ENCODE results near the gene KMT2C.

The KMT2C gene

GRCh38 chr7:152105205-152105604 is 330.6 kb downstream of the KMT2C start:
- no peak for DNase-seq (ENCODE audit: low read depth)

- no peak for DNase-seq (ENCODE audit: low read depth)
Measured at GRCh38 chr7:152103691-152104090, 332.1 kb downstream of the KMT2C start.

- no peak for DNase-seq (ENCODE audit: low read depth)
Measured at GRCh38 chr7:152103066-152103465, 332.7 kb downstream of the KMT2C start.

GRCh38 chr7:152097330-152097729 is 338.5 kb downstream of the KMT2C start:
- DNase-seq (ENCODE audit: low read depth), result no peak

- DNase-seq (ENCODE audit: low read depth), result no peak
Measured at GRCh38 chr7:152095771-152096170, 340.0 kb downstream of the KMT2C start.

GRCh38 chr7:152093717-152094116 is 342.1 kb downstream of the KMT2C start:
- no peak for DNase-seq (ENCODE audit: low read depth)

GRCh38 chr7:152090747-152091146 is 345.1 kb downstream of the KMT2C start:
- no peak for DNase-seq (ENCODE audit: low read depth)

- no peak for DNase-seq (ENCODE audit: low read depth)
Measured at GRCh38 chr7:152089183-152089582, 346.6 kb downstream of the KMT2C start.

- DNase-seq (ENCODE audit: low read depth), result no peak
Measured at GRCh38 chr7:152086513-152086912, 349.3 kb downstream of the KMT2C start.

GRCh38 chr7:152085131-152085530 is 350.7 kb downstream of the KMT2C start:
- no peak for DNase-seq (ENCODE audit: low read depth)

Data from stimulated activated CD8-positive, alpha-beta memory T cell treated with anti-CD3 and anti-CD28 coated beads, Interleukin-15, amount 100 ng/mL, for 1 hour (primary cell).